SK-N-SH (cell line): Measurements from ENCODE around the gene DGKZ. TPM values are rescaled to one million over a fixed set of nuclear protein-coding genes. Genes with fewer than 3 reads are reported as not detected.

ENCODE experiments used
- CTCF ChIA-PET: fragments of 300-600, 350-600 bp; formaldehyde crosslinking; extraction: SDS; loops from one replicate; lab custom pipeline; 2021; lab: Yijun Ruan, JAX
- POLR2A ChIA-PET: fragments of 350-600 bp; sonication (Branson Sonifier 250); formaldehyde crosslinking; extraction: SDS; loops from one replicate; lab custom pipeline; 2020; ENCODE audit warnings: antibody characterized with exemption, inconsistent platforms; lab: Yijun Ruan, JAX
- DNase-seq: peaks from one replicate; pipeline ENCODE4 v3.0.0; 2012
- H2AFZ ChIP-seq: fragments of 200-600 bp; sonication (generic); 2 replicates; pipeline ENCODE4 v1.8.1; 2016; ENCODE audit warnings: antibody characterized with exemption, mild to moderate bottlenecking, low read depth
- H3F3A ChIP-seq: fragments of 200-600 bp; sonication (generic); replicated peaks from 2 replicates; pipeline ENCODE3; 2016; ENCODE audit warnings: antibody characterized with exemption, mild to moderate bottlenecking; ENCODE audit not compliant: insufficient read depth
- H3K27ac ChIP-seq, 2 experiments: fragments of 200-500 bp in 1 of 2; fragments of 200-600 bp in 1 of 2; sonication (Bioruptor generic) in 1 of 2; sonication (generic), shearing (Covaris generic) in 1 of 2; 2 replicates each; pipeline versions ENCODE4 v1.5.1 to v1.6.1; 2014 to 2016; ENCODE audit warnings: low read depth in 2 of 2, inconsistent platforms in 1 of 2, low read length in 1 of 2, mild to moderate bottlenecking in 1 of 2, mixed read lengths in 1 of 2
- H3K27me3 ChIP-seq: fragments of 200-600 bp; sonication (generic), shearing (Covaris generic); 2 replicates; pipeline ENCODE4 v1.6.1; 2016; ENCODE audit warnings: mixed run types; ENCODE audit not compliant: insufficient read depth
- H3K36me3 ChIP-seq, 2 experiments: fragments of 200-500 bp in 1 of 2; fragments of 200-600 bp in 1 of 2; sonication (Bioruptor generic) in 1 of 2; sonication (generic) in 1 of 2; replicated peaks in 1 of 2; 2 replicates each; pipeline versions ENCODE3 to v1.5.1; 2014 to 2016; ENCODE audit warnings: low read length in 1 of 2, mild to moderate bottlenecking in 1 of 2; ENCODE audit not compliant: insufficient read depth in 2 of 2, control insufficient read depth in 1 of 2
- H3K4me1 ChIP-seq, 2 experiments: fragments of 200-500 bp in 1 of 2; fragments of 200-600 bp in 1 of 2; sonication (Bioruptor generic) in 1 of 2; sonication (generic), shearing (Covaris generic) in 1 of 2; 2 replicates each; pipeline versions ENCODE4 v1.5.1 to v1.6.1; 2014 to 2016; ENCODE audit warnings: low read depth in 1 of 2, low read length in 1 of 2, mixed run types in 1 of 2; ENCODE audit not compliant: insufficient read depth in 2 of 2, control insufficient read depth in 1 of 2
- H3K4me2 ChIP-seq: fragments of 200-600 bp; sonication (generic), shearing (Covaris generic); 2 replicates; pipeline ENCODE4 v1.6.1; 2017; ENCODE audit warnings: mixed run types
- H3K4me3 ChIP-seq, 2 experiments: fragments of 200-500 bp in 1 of 2; fragments of 200-600 bp in 1 of 2; sonication (Bioruptor generic) in 1 of 2; sonication (generic), shearing (Covaris generic) in 1 of 2; 2 replicates each; pipeline versions ENCODE4 v1.5.1 to v1.8.1; 2014 to 2016; ENCODE audit warnings: low read depth in 2 of 2, inconsistent platforms in 1 of 2, low read length in 1 of 2, mild to moderate bottlenecking in 1 of 2, mixed read lengths in 1 of 2, moderate library complexity in 1 of 2
- H3K79me2 ChIP-seq: fragments of 200-600 bp; sonication (generic); 2 replicates; pipeline ENCODE4 v1.8.1; 2017; ENCODE audit warnings: mild to moderate bottlenecking; ENCODE audit not compliant: insufficient read depth
- H3K9ac ChIP-seq: fragments of 200-600 bp; sonication (generic); 2 replicates; pipeline ENCODE4 v1.6.1; 2017; ENCODE audit warnings: mixed run types
- H3K9me2 ChIP-seq: fragments of 200-600 bp; sonication (generic); 2 replicates; pipeline ENCODE4 v1.6.1; 2017; ENCODE audit warnings: mixed run types
- H3K9me3 ChIP-seq: fragments of 200-600 bp; sonication (generic); 2 replicates; pipeline ENCODE4 v1.6.1; 2017; ENCODE audit warnings: mixed run types, mild to moderate bottlenecking, moderate library complexity
- H4K20me1 ChIP-seq: fragments of 200-600 bp; sonication (generic); 2 replicates; pipeline ENCODE4 v1.6.1; 2017; ENCODE audit warnings: mild to moderate bottlenecking, mixed run types; ENCODE audit not compliant: insufficient read depth
- ELF1 ChIP-seq: IDR thresholded peaks from 2 replicates; pipeline ENCODE4 v1.4.0; 2012
- EP300 ChIP-seq, 2 experiments: IDR thresholded peaks; 2 replicates each; pipeline versions ENCODE4 v1.4.0 to v1.6.1; 2012; ENCODE audit warnings: borderline replicate concordance in 1 of 2, low read depth in 1 of 2, low read length in 1 of 2
- FOSL2 ChIP-seq: IDR thresholded peaks from 2 replicates; pipeline ENCODE4 v1.4.0; 2012; ENCODE audit warnings: low read depth, mild to moderate bottlenecking, moderate library complexity, borderline replicate concordance
- FOXJ3 ChIP-seq: sonication (generic); formaldehyde crosslinking; IDR thresholded peaks from 2 replicates; pipeline ENCODE4 v1.5.1; 2020; ENCODE audit warnings: mild to moderate bottlenecking, missing genetic modification reagents
- FOXM1 ChIP-seq: IDR thresholded peaks from 2 replicates; pipeline ENCODE4 v1.4.0; 2012; ENCODE audit warnings: low read depth, mild to moderate bottlenecking
- JUND ChIP-seq: IDR thresholded peaks from 2 replicates; pipeline ENCODE4 v1.4.0; 2012
- MXI1 ChIP-seq: IDR thresholded peaks from 2 replicates; pipeline ENCODE4 v1.6.1; 2012; ENCODE audit warnings: mild to moderate bottlenecking, low read depth, low read length, improper control_type of control experiment
- NFIC ChIP-seq: IDR thresholded peaks from 2 replicates; pipeline ENCODE4 v1.4.0; 2012; ENCODE audit warnings: borderline replicate concordance
- POLR2AphosphoS5 ChIP-seq: IDR thresholded peaks from 2 replicates; pipeline ENCODE4 v1.6.1; 2012; ENCODE audit warnings: low read depth, low read length
- RAD21 ChIP-seq: IDR thresholded peaks from 2 replicates; pipeline ENCODE4 v1.6.1; 2012; ENCODE audit warnings: mild to moderate bottlenecking, low read length
- RCOR1 ChIP-seq: fragments of 150-350 bp; IDR thresholded peaks from 2 replicates; pipeline ENCODE4 v1.6.1; 2017; ENCODE audit warnings: antibody characterized with exemption, low read length
- TCF12 ChIP-seq: IDR thresholded peaks from 2 replicates; pipeline ENCODE4 v1.4.0; 2012
- YY1 ChIP-seq: IDR thresholded peaks from 2 replicates; pipeline ENCODE4 v1.4.0; 2012; ENCODE audit warnings: low read depth, mild to moderate bottlenecking
- WGBS: methylation state at CpG from one replicate; pipeline ENCODE4 v1.1.6; 2017; ENCODE audit warnings: low lambda C conversion rate; 5-methylcytosine and 5-hydroxymethylcytosine counted together
- polyA plus RNA-seq, 3 experiments: library from polyadenylated mRNA; depleted of rRNA; stranded (reverse); fragments of >200 nt; gene quantifications; 2 replicates each; pipeline ENCODE4 v1.2.3, GENCODE V29; 2012
- TF ChIP-seq, protein P1 (sequence below): fragments of 150-350 bp; IDR thresholded peaks from 2 replicates; pipeline ENCODE4 v1.6.1; 2017; ENCODE audit warnings: antibody characterized with exemption, low read length, low read depth, borderline replicate concordance

Gene DGKZ
- polyA plus RNA-seq, 1 of the 3 experiments (the other 2 are of a cell fraction), result 33.2 TPM

DNA sequence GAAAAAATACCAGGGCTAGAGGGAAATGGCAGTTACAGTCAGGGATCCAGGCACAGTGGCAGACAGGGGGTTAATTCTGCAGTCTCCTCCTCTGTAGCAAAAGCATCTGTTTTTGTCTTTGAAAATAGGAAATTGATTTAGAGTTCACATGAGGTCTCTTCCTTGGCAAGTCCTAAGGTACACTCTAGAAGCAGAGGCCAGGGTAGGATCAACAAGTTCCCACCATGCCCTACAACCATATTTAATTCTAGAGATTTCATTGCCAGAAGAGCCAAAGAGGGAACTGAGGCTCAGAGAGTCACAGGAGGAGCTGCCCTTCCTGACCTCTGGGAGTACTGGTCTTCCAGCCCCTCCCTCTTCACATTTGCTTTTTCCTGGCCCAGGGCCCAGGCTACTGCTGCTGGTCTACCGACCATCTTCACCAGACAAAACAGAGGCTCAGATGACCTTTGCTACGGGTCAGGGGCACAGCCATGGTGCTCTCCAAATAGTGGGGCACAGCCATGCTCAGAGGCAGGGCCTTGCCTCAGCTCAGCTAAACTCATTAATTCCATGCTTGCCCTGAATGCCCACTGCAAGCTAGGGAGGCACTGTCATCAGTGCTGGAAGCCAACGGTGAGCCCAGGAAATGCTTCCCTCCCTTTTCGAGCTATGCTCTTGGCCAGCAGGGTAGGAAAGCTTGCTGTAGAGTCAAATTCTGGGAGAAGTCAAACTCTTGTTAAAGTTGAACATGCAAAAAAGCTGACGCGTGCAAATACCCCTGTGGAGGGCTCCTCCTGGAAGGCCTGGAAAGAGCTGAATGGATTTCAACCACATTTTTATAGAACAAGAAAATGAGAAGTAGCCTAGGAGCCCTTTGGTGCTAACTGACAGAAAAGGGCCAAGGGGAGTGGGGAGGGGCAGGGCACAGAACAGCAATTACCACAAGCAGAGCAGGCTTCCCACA is 56.0 kb downstream of the DGKZ start:
- H3K36me3 ChIP-seq, result peaks cover 12 to 17% of the 10 kb centered on the region in 2 experiments

GRCh38 chr11:46404476-46405017 is 57.3 kb downstream of the DGKZ start:
- Histone ChIP-seq H3K27me3 (no peaks in the 10 kb centered on the region), H3K4me1 (peaks cover 0 to 5% of the 10 kb centered on the region in 2 experiments; a peak in 1 of 4 replicates), H3K9ac (no peak overlapping the region), H4K20me1 (no peaks in the 10 kb centered on the region), H3K9me3 (no peaks in the 10 kb centered on the region), H3F3A (no peaks in the 10 kb centered on the region), H3K36me3 (peaks cover 17 to 19% of the 10 kb centered on the region in 2 experiments), H3K9me2 (no peaks in the 10 kb centered on the region), H3K4me2 (no peak overlapping the region), H3K4me3 (no peak overlapping the region), H3K79me2 (no peaks in the 10 kb centered on the region), H3K27ac (no peak overlapping the region), H2AFZ (no peak overlapping the region)
- ChIA-PET CTCF (interaction anchor here (1.4 to 9.9 kb wide), 3 partner anchors 9 to 125 kb away, joined by 3 to 96 read pairs (median 8); partner anchors contain the start of gene CHRM4), POLR2A (no interaction called here)
- no peak for TF ChIP-seq RCOR1
- no peak for TF ChIP-seq FOXJ3 (CRISPR knock-in tag)
- TF ChIP-seq FOSL2, result no peak
- TF ChIP-seq, protein P1, sequence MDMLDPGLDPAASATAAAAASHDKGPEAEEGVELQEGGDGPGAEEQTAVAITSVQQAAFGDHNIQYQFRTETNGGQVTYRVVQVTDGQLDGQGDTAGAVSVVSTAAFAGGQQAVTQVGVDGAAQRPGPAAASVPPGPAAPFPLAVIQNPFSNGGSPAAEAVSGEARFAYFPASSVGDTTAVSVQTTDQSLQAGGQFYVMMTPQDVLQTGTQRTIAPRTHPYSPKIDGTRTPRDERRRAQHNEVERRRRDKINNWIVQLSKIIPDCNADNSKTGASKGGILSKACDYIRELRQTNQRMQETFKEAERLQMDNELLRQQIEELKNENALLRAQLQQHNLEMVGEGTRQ, result no peak
- TF ChIP-seq MXI1, result no peak
- no peak for TF ChIP-seq FOXM1
- TF ChIP-seq NFIC, result no peak
- no peak for TF ChIP-seq RAD21
- TF ChIP-seq YY1, result no peak
- no peak for TF ChIP-seq TCF12
- WGBS, result 100% methylated on average over 1 of the region's 5 CpGs
- DNase-seq, result no peak

More for the DNA sequence above, 56.0 kb downstream of the DGKZ start:
- Histone ChIP-seq H4K20me1 (no peaks in the 10 kb centered on the region), H3K9me3 (no peaks in the 10 kb centered on the region), H3K4me3 (no peak overlapping the region), H3K27me3 (no peaks in the 10 kb centered on the region), H3K4me1 (peaks cover 0 to 5% of the 10 kb centered on the region in 2 experiments; a peak in 1 of 4 replicates), H3K27ac (no peak overlapping the region), H3K9me2 (no peaks in the 10 kb centered on the region), H3K4me2 (no peak overlapping the region), H3K79me2 (no peaks in the 10 kb centered on the region), H3K9ac (no peak overlapping the region), H2AFZ (no peak overlapping the region), H3F3A (no peaks in the 10 kb centered on the region)
- no peak for TF ChIP-seq ELF1
- TF ChIP-seq POLR2AphosphoS5, result no peak
- TF ChIP-seq EP300 (IDR thresholded peaks at IDR 0.05; ENCODE audit: borderline replicate concordance in 1 of 2, low read depth in 1 of 2, low read length in 1 of 2), result no peak
- TF ChIP-seq NFIC, result no peak
- TF ChIP-seq JUND, result no peak
- TF ChIP-seq FOXM1, result no peak
- WGBS, result 81% methylated on average over 6 of the region's 6 CpGs
- DNase-seq, result peak; percentile 9
- CTCF ChIA-PET, result interaction anchor here (0.9 to 9.9 kb wide), 4 partner anchors 10 to 215 kb away, joined by 3 to 96 read pairs (median 3); partner anchors contain the start of genes ATG13 and CHRM4
- POLR2A ChIA-PET, result no interaction called here
